ENCODE data around the gene GLB1L3.
"Not testable (repeated sequence)": the region's sequence is repeated elsewhere in the genome, so short reads cannot be mapped to it uniquely, and the experiment has no call there.

The GLB1L3 gene

GRCh38 chr11:134252346-134253187, 23.6 kb upstream of the GLB1L3 start:
- ATAC-seq = peak; percentile 2 to 6

GRCh38 chr11:134253188-134253993, 22.8 kb upstream of the GLB1L3 start, which contains the start of the genes ACAD8 and THYN1:
Gene ACAD8, plus strand, starts transcription at chr11:134253568. Its CDS starts 33 bp downstream, at chr11:134253601.
Gene THYN1, minus strand, starts transcription at chr11:134253352. Its CDS starts 470 bp downstream, at chr11:134252882.
- ATAC-seq = peak; percentile 100

- no peak for ATAC-seq
These were observed 21.6 kb upstream of the GLB1L3 start for GRCh38 chr11:134254433-134255183.

GRCh38 chr11:134255184-134255561, 21.0 kb upstream of the GLB1L3 start:
- ATAC-seq = not testable (repeated sequence)

- ATAC-seq = no peak
These were observed 19.1 kb upstream of the GLB1L3 start for GRCh38 chr11:134257101-134257500.

GRCh38 chr11:134258577-134258976, 17.6 kb upstream of the GLB1L3 start:
- no peak for ATAC-seq

GRCh38 chr11:134260503-134260902, 15.7 kb upstream of the GLB1L3 start:
- no peak for ATAC-seq

GRCh38 chr11:134260983-134261382, 15.2 kb upstream of the GLB1L3 start:
- no peak for ATAC-seq

GRCh38 chr11:134261626-134262488, 14.3 kb upstream of the GLB1L3 start:
- ATAC-seq = peak; percentile 51 to 59

GRCh38 chr11:134264966-134265764, 11.0 kb upstream of the GLB1L3 start:
- ATAC-seq = no peak

GRCh38 chr11:134266440-134266839, 9.7 kb upstream of the GLB1L3 start:
- no peak for ATAC-seq

GRCh38 chr11:134266841-134267251, 9.3 kb upstream of the GLB1L3 start:
- ATAC-seq = no peak

- ATAC-seq = no peak
These were observed 8.7 kb upstream of the GLB1L3 start for GRCh38 chr11:134267461-134267860.

GRCh38 chr11:134267966-134268365, 8.2 kb upstream of the GLB1L3 start:
- no peak for ATAC-seq

GRCh38 chr11:134270250-134270714, 5.9 kb upstream of the GLB1L3 start:
- ATAC-seq = no peak

- ATAC-seq = no peak
These were observed 4.2 kb upstream of the GLB1L3 start for GRCh38 chr11:134271978-134272377.

GRCh38 chr11:134272381-134273316, 3.5 kb upstream of the GLB1L3 start:
- no peak for ATAC-seq

GRCh38 chr11:134273317-134273712, 2.9 kb upstream of the GLB1L3 start:
- ATAC-seq = no peak

GRCh38 chr11:134275188-134275533, 1.0 kb upstream of the GLB1L3 start:
- no peak for ATAC-seq
